RWPE1 (cell line): ENCODE measurements around the gene NDUFV3.

Experiments used
- CTCF ChIA-PET: fragments of 350-600 bp; sonication (Branson Sonifier 250); formaldehyde crosslinking; extraction: SDS; loops from one replicate; lab custom pipeline; 2021; lab: Yijun Ruan, JAX
- POLR2A ChIA-PET: fragments of 400-600 bp; formaldehyde crosslinking; extraction: SDS; loops from one replicate; lab custom pipeline; 2020; ENCODE audit warnings: antibody characterized with exemption; ENCODE audit not compliant: low non-redundant PET; lab: Yijun Ruan, JAX
- DNase-seq: peaks from one replicate; pipeline ENCODE4 v3.0.0; 2012; ENCODE audit warnings: low spot score
- H3K27ac ChIP-seq: fragments of 450-650 bp; 2 replicates; pipeline ENCODE4 v1.5.1; 2017
- TF ChIP-seq, protein P1 (sequence below): fragments of 450-650 bp; conservative IDR thresholded peaks from 2 replicates; pipeline ENCODE4 v1.5.1; 2017; ENCODE audit warnings: low read depth, mild to moderate bottlenecking

NDUFV3 gene

DNA sequence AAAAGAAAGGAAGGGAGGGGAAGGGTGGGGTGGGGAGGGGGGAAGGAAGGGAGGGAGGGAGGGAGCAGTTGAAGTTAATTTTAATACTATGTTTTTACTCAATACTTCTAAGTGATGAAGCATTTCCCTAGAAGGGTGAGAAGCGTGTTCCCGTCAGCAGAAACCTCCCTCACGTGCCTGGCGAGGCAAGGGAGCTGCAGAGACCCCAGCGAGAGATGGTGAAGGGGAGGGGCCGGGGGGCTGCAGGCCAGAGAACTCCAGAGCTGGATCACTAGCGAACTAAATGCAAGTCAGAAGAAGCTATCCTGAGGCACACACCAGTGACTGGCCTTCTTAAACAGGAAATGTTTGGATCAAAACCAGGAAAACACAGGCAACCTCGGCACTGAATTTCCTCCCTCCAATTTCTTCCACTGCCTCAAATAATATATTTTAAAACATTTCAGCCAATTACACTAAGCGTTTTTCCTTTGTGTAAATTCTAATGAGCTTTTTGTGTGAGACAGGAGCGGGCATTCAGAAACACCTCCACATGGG is 31.7 kb upstream of the NDUFV3 start:
- TF ChIP-seq, protein P1, sequence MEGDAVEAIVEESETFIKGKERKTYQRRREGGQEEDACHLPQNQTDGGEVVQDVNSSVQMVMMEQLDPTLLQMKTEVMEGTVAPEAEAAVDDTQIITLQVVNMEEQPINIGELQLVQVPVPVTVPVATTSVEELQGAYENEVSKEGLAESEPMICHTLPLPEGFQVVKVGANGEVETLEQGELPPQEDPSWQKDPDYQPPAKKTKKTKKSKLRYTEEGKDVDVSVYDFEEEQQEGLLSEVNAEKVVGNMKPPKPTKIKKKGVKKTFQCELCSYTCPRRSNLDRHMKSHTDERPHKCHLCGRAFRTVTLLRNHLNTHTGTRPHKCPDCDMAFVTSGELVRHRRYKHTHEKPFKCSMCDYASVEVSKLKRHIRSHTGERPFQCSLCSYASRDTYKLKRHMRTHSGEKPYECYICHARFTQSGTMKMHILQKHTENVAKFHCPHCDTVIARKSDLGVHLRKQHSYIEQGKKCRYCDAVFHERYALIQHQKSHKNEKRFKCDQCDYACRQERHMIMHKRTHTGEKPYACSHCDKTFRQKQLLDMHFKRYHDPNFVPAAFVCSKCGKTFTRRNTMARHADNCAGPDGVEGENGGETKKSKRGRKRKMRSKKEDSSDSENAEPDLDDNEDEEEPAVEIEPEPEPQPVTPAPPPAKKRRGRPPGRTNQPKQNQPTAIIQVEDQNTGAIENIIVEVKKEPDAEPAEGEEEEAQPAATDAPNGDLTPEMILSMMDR = no peak
- ChIA-PET CTCF (no interaction called here), POLR2A (no interaction called here)
- no peak overlapping the region for H3K27ac ChIP-seq
- no peak for DNase-seq

DNA sequence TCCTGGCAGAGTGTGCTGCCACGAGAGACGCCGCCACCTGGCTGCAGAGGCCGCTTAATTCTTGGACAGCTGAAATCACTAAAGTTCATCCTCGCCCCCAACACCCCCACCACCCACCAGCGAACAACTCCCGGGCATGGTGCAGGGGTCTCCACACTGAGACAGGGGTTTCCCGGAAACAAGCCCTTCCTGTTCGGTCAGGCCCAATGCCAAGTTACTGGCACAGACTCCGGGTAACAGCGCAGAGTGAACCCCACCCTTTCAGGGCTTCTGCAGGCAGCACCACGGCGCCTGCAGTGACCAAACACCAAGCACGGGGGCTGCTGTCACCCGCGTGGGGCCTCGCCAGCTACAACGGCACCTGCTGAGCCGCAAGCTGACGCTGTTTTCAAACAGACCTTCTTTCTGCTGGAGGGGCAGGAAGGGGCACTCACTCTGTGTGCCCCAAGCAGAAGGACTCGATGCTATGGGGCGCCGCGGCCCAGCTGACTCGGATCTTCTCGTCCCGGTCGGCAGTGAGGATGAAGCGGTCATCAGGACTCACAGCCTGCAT is 31.2 kb upstream of the NDUFV3 start:
- CTCF ChIA-PET = no interaction called here

DNA sequence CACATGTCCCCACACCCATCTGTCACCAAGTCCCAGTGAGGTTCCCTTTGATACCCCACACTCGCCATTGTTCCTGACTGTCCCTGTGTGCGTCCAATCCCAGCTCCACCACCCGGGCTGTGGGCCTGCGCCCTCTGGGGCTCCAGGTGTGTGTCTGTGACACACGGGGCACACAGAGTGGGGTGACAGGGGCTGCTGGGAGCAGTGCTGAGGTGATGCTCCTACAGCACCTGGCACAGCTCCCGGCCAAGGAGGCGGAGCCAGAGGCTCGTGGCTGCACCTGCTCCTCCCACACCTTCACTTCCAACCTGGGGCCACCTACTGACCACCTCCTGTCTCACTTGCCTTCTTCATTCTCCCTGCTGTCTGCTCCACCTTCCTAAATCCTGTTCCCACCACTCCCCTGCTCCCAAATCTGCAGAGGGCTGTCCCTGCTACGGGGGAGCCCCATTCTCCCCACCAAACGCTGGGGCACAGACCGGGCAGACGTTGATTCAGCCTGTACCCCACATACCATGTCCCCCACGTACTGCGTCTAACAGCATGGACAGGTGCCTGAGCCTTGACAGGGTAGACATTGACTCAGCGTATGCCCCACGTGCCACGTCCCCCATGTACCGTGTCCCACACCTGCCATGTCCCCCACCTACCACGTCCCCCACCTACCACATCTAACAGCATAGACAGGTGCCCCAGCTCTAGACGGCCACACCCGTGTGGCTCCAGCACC is 30.2 kb upstream of the NDUFV3 start:
- peak overlapping the region; percentile 39 for H3K27ac ChIP-seq
- TF ChIP-seq, protein P1 = no peak
- DNase-seq = no peak
- ChIA-PET POLR2A (no interaction called here), CTCF (no interaction called here)

More for the DNA sequence above, 31.2 kb upstream of the NDUFV3 start:
- no peak for DNase-seq
- no peak overlapping the region for H3K27ac ChIP-seq
- TF ChIP-seq, protein P1 = no peak
- POLR2A ChIA-PET = no interaction called here

DNA sequence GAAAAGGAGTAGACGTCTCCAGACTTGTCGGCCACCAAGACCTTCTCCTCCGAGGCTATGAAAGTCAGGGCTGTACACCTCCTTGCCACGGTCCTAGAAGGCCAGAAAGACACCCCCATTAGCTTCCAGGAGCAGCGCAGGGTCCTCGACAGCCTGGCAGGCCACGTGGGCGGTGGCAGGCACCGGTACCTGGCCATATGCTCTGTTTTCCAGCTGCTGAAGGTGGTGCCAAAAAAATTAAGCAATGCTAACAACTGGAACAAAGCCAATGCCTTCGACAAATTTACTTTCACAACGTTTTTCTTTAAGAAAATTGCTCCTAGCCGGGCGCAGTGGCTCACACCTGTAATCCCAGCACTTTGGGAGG is 29.6 kb upstream of the NDUFV3 start:
- TF ChIP-seq, protein P1 = no peak
- ChIA-PET POLR2A (no interaction called here), CTCF (no interaction called here)
- peak overlapping the region; percentile 39 for H3K27ac ChIP-seq
- no peak for DNase-seq

DNA sequence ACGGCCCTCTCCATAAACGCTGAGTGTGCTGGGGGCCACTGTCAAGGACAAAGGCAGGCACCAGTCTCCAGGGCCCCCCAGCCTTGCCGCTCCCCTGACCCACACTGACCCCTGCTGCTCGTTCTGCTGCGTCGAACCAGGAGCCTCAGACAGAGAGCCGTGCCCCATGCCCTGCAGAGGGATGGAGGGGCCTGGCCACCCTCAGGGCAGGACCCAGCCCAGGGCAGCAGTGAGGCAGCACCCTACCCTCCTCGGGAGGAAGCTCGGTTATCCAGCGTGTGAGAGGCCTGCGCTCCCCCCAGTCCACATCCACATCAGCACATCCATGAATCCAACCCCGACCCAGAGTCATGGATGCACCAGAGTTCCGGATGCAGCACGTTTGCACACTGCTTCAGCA is 28.8 kb upstream of the NDUFV3 start:
- peak overlapping the region; percentile 23 for H3K27ac ChIP-seq
- TF ChIP-seq, protein P1 = no peak
- DNase-seq = no peak
- ChIA-PET CTCF (no interaction called here), POLR2A (interaction anchor here (0.6 kb wide), 1 partner anchor 8 kb away, joined by 9 read pairs; no protein-coding TSS in a partner anchor)

DNA sequence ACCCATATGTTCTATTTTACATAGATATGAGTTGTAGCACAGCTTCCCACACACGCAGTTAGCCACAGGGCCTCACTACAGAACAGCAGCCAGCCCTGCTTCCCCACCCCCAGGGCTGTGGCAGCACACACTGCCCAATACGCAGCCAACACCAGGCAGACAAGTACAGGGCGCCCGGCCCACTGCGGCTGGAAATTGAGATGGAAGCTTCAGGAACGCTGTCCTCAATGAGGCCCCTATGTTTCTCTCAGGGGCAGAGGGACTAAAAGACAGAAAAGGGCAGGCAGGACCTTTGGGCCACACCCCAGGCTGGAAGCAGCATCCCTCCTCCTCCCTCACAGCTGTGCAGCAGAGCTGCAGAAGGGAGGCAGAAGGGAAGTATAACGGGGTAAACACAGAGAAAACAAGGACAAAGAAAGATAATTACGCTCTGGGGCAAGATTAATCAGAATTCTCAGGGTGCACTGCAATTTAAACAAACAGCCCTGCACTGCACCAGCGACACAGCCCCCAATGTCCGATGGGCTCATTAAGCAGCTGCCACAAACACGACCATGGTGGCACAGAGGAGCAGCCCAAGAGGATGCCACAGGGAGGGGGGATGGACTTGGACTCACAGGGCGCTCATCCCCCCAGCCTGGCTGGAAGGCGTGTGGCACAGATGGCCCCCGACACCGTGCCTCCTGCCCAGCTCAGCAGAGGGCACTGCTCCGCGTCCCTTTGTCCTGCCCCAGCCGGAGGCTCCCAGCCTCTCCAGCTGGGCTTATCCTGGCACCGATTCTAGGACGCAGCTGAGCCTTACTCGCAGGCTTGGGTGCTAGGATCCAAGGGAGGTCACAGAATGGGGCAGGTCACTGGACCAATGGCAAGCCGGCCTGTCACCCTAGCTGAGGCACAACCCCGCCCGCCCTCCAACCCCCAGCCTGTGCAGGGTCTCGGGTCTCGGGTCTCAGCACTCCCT is 28.0 kb upstream of the NDUFV3 start:
- ChIA-PET CTCF (no interaction called here), POLR2A (interaction anchor here (0.6 kb wide), 1 partner anchor 8 kb away, joined by 9 read pairs; no protein-coding TSS in a partner anchor)
- TF ChIP-seq, protein P1 = no peak
- no peak for DNase-seq
- peak overlapping the region; percentile 23 for H3K27ac ChIP-seq
